Activated CD4-positive, alpha-beta memory T cell treated with anti-CD3 and anti-CD28 coated beads, Interleukin-2, amount 10 ng/mL, durations not matched to agents 7 days and 5 days (primary cell): ENCODE results near the gene PDE4A. TPM values are rescaled to one million over a fixed set of nuclear protein-coding genes. Genes with fewer than 3 reads are reported as not detected.

Experiments used
- CTCF ChIA-PET: fragments of 350-600 bp; sonication (Branson Sonifier 250); formaldehyde crosslinking; loops from one replicate; lab custom pipeline; 2021; ENCODE audit warnings: antibody characterized with exemption, inconsistent platforms; lab: Charles Lee
- POLR2A ChIA-PET: fragments of 350-600 bp; sonication (Branson Sonifier 250); formaldehyde crosslinking; loops from one replicate; lab custom pipeline; 2021; ENCODE audit warnings: antibody characterized with exemption; lab: Charles Lee
- DNase-seq: peaks from one replicate; pipeline ENCODE4 v3.0.0-alpha.2; 2020
- H3K27ac Mint-ChIP-seq: one replicate; pipeline ENCODE4 v1.8.0; 2021; ENCODE audit warnings: mild to moderate bottlenecking, mixed read lengths
- H3K27me3 Mint-ChIP-seq: one replicate; pipeline ENCODE4 v1.8.0; 2021; ENCODE audit warnings: mixed read lengths
- H3K36me3 Mint-ChIP-seq: one replicate; pipeline ENCODE4 v1.8.0; 2021; ENCODE audit warnings: low read depth, mixed read lengths
- H3K4me1 Mint-ChIP-seq: one replicate; pipeline ENCODE4 v1.8.0; 2021; ENCODE audit warnings: mixed read lengths
- H3K4me3 Mint-ChIP-seq: one replicate; pipeline ENCODE4 v1.8.0; 2021; ENCODE audit warnings: mild to moderate bottlenecking, mixed read lengths
- H3K9me3 Mint-ChIP-seq: one replicate; pipeline ENCODE4 v1.8.0; 2021; ENCODE audit warnings: mixed read lengths
- total RNA-seq, 2 experiments: library from RNA; stranded (reverse); gene quantifications; one replicate each; pipeline ENCODE4 v1.2.3, GENCODE V29; 2021

Gene PDE4A
- total RNA-seq, 2 experiments from 2014 or later, result 56.2 to 58.1 TPM

DNA sequence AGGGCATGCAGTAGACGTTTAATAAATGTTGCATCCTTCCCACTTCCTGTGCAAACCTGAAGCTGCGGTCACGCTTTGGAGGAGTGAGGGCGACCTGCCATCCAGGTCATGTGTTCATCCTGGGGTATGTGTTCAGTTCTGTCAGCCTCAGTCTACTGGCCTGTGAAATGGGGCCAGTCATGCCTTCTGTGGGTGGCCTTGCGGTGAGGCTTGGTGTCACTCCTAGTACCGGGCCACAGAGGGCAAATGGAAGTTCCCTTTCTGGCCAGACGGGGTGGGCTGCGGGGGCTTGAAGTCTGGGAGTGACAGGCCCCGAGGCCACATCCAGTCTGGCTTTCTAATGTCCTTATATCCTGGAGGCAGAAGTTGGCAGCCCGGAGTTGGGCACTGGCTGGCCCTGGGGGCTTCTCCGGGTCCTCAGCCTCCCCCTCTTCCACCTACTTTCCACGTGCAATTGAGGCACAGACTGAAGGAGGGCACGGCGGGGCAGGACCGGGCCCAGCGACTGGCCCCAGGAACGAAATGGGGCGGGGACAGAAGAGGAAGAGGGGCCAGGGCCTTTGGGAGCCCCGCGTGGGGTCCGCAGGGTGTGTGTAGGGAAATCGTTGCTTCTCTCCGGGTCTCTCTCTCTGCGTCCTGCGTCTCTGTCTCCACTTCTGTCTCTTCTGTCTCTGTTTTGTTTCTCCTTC lies 11.1 kb downstream of the PDE4A start:
- POLR2A ChIA-PET, result interaction anchor here (0.9 to 27.4 kb wide), 4 partner anchors 8 to 135 kb away, joined by 3 to 780 read pairs (median 3); partner anchors contain the start of genes CDC37, PDE4A and TYK2
- H3K4me1 Mint-ChIP-seq, result peaks cover 78% of the 10 kb centered on the region

DNA sequence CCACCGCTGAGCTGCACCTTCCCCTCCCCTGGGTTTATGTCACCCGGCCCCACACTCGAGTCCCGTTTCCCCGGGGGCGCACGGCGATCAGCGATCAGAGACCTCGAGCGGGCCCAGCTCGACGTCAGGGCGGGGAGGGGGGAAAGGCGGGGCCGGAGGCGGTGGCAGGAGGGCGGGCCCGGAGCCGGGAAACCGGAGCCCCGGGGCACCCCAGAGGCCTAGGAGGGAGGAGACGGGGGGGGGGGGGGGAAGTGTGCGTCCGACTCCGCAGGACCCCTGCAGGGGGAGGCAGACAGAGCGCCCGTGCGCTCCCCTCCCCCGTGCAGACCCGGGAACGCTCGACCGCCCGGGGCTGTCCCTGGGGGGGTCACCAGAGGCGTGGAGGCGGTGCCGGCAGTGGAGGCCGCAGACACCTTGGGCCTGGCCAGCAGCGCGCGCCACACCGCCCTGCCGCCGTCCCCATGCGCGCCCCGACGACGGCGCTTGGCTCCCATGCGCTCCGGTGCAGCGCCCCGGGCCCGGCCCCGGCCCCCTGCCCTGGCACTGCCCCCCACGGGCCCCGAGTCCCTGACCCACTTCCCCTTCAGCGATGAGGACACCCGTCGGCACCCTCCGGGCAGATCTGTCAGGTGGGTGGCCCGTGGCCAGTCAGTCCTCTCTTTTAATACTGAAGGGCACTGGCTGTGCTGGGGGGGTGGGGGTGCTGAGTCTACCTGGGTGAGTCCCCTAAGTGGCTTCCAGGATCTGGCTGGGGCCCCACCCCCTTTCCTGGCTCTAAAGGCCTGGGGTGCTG lies 11.8 kb downstream of the PDE4A start:
- ChIA-PET CTCF (interaction anchor here (1.0 to 22.3 kb wide), 2 partner anchors 11 to 23 kb away, joined by 3 to 707 read pairs; partner anchors contain the start of gene CDC37), POLR2A (interaction anchor here (0.9 to 27.4 kb wide), 4 partner anchors 9 to 136 kb away, joined by 3 to 780 read pairs (median 3); partner anchors contain the start of genes CDC37, PDE4A and TYK2)

More for the DNA sequence above, 11.1 kb downstream of the PDE4A start:
- Mint-ChIP-seq H3K27ac (peak overlapping the region; percentile 73), H3K36me3 (peaks cover 40% of the 10 kb centered on the region), H3K4me3 (peak overlapping the region; percentile 67), H3K27me3 (peaks cover 17% of the 10 kb centered on the region), H3K9me3 (no peaks in the 10 kb centered on the region)
- peak; percentile 69 for DNase-seq
- CTCF ChIA-PET, result interaction anchor here (1.0 to 22.3 kb wide), 3 partner anchors 10 to 23 kb away, joined by 3 to 707 read pairs (median 8); partner anchors contain the start of genes CDC37 and PDE4A

DNA sequence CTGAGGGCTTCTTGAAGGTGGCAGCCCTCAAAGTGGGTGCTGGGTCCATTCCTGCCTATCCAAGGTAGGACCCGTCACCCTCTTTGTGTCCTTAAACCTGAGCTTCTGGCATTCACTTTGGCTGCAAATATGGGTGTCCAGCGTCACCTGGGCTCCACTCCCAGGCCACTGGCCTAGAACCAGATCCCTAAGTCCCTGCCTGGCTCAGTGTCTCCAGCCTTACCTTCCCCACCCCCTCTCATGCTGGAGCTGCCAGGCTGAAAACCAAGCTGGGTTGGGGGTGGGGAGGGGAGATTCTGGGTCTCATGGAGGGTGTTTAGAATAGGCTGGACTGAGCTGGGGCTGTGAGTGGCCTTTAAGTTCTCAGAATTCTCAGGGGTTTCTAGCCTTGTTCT lies 12.4 kb downstream of the PDE4A start:
- Mint-ChIP-seq H3K27ac (no peak overlapping the region), H3K4me3 (peak overlapping the region; percentile 51), H3K9me3 (no peaks in the 10 kb centered on the region), H3K4me1 (peaks cover 70% of the 10 kb centered on the region), H3K36me3 (peaks cover 36% of the 10 kb centered on the region), H3K27me3 (peaks cover 17% of the 10 kb centered on the region)
- ChIA-PET POLR2A (interaction anchor here (1.1 to 27.4 kb wide), 2 partner anchors 23 to 137 kb away, joined by 3 to 780 read pairs; partner anchors contain the start of genes CDC37 and PDE4A), CTCF (interaction anchor here (22.3 kb wide), 1 partner anchor 24 kb away, joined by 707 read pairs; the partner anchor contains the start of gene CDC37)
- DNase-seq, result no peak

More for the DNA sequence above, 11.8 kb downstream of the PDE4A start:
- H3K27ac Mint-ChIP-seq, result peak overlapping the region; percentile 73
- H3K27me3 Mint-ChIP-seq, result peaks cover 17% of the 10 kb centered on the region
- peaks cover 38% of the 10 kb centered on the region for H3K36me3 Mint-ChIP-seq
- H3K4me3 Mint-ChIP-seq, result peak overlapping the region; percentile 67
- DNase-seq, result peak; percentile 69
- no peaks in the 10 kb centered on the region for H3K9me3 Mint-ChIP-seq
- H3K4me1 Mint-ChIP-seq, result peaks cover 74% of the 10 kb centered on the region

DNA sequence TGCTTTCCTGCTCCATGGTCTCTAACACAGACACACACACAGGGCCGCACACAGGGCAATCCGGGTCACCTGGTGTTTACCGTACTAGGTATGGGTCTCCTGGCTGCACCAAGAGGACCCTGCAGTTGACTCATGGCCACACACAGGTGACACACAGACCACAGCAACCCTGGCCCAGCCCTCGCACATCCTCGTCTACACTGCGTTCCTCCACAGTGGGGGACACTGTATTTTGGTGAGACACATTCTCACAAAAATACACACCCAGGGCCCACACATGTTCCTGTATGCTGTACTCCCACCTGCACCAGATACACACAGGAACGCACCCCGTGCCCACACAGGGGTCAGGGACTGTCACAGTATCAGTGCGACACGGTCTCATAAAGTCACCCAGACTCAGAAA lies 12.8 kb downstream of the PDE4A start:
- POLR2A ChIA-PET, result interaction anchor here (27.4 kb wide), 1 partner anchor 23 kb away, joined by 780 read pairs; the partner anchor contains the start of genes CDC37 and PDE4A
- H3K9me3 Mint-ChIP-seq, result no peaks in the 10 kb centered on the region
- H3K4me1 Mint-ChIP-seq, result peaks cover 66% of the 10 kb centered on the region
- peak overlapping the region; percentile 9 for H3K4me3 Mint-ChIP-seq
- DNase-seq, result no peak
- peaks cover 33% of the 10 kb centered on the region for H3K36me3 Mint-ChIP-seq
- CTCF ChIA-PET, result interaction anchor here (22.3 kb wide), 1 partner anchor 24 kb away, joined by 707 read pairs; the partner anchor contains the start of gene CDC37
- peak overlapping the region; percentile 19 for H3K27ac Mint-ChIP-seq
- peaks cover 17% of the 10 kb centered on the region for H3K27me3 Mint-ChIP-seq

DNA sequence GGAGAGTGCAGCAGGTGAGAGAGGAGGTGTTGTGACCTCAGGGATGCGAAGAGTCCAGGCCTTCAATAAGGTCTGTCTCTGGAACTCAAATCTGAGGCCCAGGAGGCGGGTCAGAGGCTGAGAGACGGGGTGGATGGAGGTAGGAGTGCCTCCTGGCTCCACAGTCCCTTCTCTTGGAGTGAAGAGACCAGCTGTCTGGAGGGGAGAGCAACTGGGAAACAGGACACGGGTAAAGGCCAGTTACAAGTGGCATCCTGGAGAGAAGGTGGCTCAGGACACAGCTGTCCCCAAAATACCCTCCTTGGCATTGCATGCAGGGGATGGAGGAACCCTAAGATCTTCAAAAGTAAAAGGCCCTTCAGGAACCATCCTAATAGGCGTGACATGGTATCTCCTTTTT lies 19.2 kb downstream of the PDE4A start:
- H3K27me3 Mint-ChIP-seq, result no peaks in the 10 kb centered on the region
- ChIA-PET CTCF (interaction anchor here (1.2 kb wide), 2 partner anchors 34 to 36 kb away, joined by 3 to 4 read pairs; partner anchors contain the start of gene CDC37), POLR2A (no interaction called here)
- H3K36me3 Mint-ChIP-seq, result no peaks in the 10 kb centered on the region
- DNase-seq, result no peak
- peaks cover 21% of the 10 kb centered on the region for H3K4me1 Mint-ChIP-seq
- no peak overlapping the region for H3K4me3 Mint-ChIP-seq
- H3K27ac Mint-ChIP-seq, result no peak overlapping the region
- H3K9me3 Mint-ChIP-seq, result no peaks in the 10 kb centered on the region

DNA sequence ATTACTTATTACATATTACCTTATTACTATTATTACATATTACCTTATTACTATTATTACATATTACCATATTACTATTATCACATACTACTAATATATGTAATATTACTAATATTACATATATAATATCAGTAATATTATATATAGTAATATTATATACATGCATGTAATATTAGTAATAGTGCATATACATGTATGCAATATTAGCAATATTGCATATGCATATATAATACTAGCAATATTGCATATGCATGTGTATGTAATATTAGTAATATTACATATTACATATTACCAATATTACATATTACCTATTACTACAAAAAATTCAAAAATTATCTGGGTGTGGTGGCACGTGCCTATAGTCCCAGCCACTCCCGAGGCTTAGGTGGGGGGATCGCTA lies 22.4 kb downstream of the PDE4A start:
- Mint-ChIP-seq H3K4me3 (no peak overlapping the region), H3K36me3 (peaks cover 11% of the 10 kb centered on the region), H3K27me3 (no peaks in the 10 kb centered on the region), H3K27ac (no peak overlapping the region), H3K9me3 (no peaks in the 10 kb centered on the region), H3K4me1 (peaks cover 5% of the 10 kb centered on the region)
- POLR2A ChIA-PET, result interaction anchor here (1.0 to 1.1 kb wide), 2 partner anchors 13 to 14 kb away, joined by 3 read pairs; no protein-coding TSS in a partner anchor
- CTCF ChIA-PET, result interaction anchor here (0.8 kb wide), 1 partner anchor 54 kb away, joined by 3 read pairs; no protein-coding TSS in a partner anchor
- DNase-seq, result no peak

DNA sequence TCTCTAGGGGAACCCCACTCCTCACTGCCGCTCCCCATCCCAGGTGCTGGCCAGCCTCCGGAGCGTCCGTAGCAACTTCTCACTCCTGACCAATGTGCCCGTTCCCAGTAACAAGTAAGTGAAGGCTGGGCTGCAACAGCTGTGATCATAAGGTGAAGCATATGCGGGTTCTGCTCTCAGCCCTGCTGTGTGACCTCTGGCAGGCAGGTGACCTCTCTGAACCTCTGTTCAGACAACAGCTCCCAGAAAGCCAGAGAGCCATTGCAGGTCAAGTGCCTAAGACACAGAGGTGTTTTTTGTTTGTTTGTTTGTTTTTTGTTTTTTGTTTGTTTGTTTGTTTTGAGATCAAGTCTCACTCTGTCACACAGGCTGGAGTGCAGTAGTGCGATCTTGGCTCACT lies 28.7 kb downstream of the PDE4A start:
- ChIA-PET POLR2A (no interaction called here), CTCF (interaction anchor here (0.6 kb wide), 1 partner anchor 27 kb away, joined by 4 read pairs; no protein-coding TSS in a partner anchor)
- Mint-ChIP-seq H3K4me3 (no peak overlapping the region), H3K27ac (no peak overlapping the region), H3K36me3 (peaks cover 42% of the 10 kb centered on the region), H3K4me1 (peaks cover 20% of the 10 kb centered on the region), H3K9me3 (no peaks in the 10 kb centered on the region), H3K27me3 (no peaks in the 10 kb centered on the region)
- no peak for DNase-seq

DNA sequence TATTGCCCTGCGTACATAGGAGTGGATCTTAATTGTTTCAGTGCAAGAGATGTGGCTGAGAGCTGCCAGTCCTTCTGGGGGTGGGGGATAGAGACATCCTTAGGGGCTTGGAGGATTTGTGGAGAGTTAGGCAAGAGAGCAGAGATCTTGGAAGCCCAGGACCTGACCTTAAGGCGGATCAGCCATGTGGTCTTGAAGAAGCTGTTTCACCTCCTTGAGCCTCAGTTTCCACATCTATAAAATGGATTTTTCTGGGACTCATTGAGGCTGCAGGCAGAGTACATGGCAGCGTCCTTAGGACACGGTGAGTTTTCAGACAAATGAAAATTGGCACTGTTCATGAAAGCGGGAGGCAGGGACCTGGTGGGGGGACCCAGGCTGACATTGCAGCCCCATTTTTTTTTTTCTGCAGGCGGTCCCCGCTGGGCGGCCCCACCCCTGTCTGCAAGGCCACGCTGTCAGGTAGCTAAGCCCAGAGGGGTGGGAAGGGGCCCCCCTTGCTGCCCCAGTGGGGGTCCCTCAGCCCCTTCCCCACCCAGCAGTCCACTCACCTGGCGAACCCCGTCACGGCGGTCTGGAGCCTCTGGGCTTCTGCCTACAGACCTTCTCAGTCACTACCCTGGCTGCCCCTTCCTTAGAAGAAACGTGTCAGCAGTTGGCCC lies 30.0 kb downstream of the PDE4A start:
- POLR2A ChIA-PET, result interaction anchor here (1.4 kb wide), 1 partner anchor 30 kb away, joined by 3 read pairs; the partner anchor contains the start of gene PDE4A
- CTCF ChIA-PET, result interaction anchor here (1.1 kb wide), 1 partner anchor 14 kb away, joined by 3 read pairs; no protein-coding TSS in a partner anchor
- no peaks in the 10 kb centered on the region for H3K27me3 Mint-ChIP-seq
- H3K4me3 Mint-ChIP-seq, result no peak overlapping the region
- peaks cover 20% of the 10 kb centered on the region for H3K4me1 Mint-ChIP-seq
- no peak for DNase-seq
- H3K36me3 Mint-ChIP-seq, result peaks cover 37% of the 10 kb centered on the region
- no peaks in the 10 kb centered on the region for H3K9me3 Mint-ChIP-seq
- no peak overlapping the region for H3K27ac Mint-ChIP-seq

DNA sequence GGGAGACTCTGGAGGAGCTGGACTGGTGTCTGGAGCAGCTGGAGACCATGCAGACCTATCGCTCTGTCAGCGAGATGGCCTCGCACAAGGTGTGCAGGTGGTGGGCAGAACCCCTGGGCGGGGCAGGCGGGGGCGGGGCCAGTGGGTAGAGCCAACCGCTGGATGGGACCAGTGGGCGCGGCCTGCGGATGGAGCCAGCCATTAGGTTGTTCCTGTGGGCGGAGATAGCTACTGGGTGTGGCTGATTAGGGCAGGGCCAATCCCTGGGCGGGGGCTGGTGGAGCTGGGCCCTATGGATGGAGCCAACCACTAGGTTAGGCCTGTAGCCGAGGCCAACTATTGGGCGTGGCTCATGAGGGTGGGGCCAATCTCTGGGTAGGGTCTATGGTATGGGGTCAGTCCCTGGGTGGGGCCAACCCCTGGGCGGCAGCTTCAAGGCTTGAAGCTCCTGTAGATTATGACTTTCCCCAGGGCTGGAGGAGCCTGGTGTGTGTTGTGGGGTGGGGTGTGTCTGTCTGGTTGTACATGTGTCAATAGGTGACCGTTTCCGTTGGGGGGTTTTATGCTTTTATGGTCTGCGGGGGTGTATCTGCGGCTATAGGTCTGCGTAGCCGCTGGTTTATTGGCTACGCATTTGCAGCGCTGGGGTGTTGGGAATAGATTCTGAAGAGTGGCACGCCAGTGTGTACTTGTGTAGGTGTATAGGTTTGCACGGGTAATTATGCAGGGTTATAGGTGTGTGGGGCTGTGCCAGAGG lies 30.7 kb downstream of the PDE4A start:
- no peak overlapping the region for H3K4me3 Mint-ChIP-seq
- no peak overlapping the region for H3K27ac Mint-ChIP-seq
- H3K27me3 Mint-ChIP-seq, result no peaks in the 10 kb centered on the region
- H3K36me3 Mint-ChIP-seq, result peaks cover 41% of the 10 kb centered on the region
- no peak for DNase-seq
- no peaks in the 10 kb centered on the region for H3K9me3 Mint-ChIP-seq
- ChIA-PET POLR2A (interaction anchor here (1.4 kb wide), 1 partner anchor 31 kb away, joined by 3 read pairs; the partner anchor contains the start of gene PDE4A), CTCF (interaction anchor here (0.6 to 1.1 kb wide), 3 partner anchors 15 to 419 kb away, joined by 3 read pairs; no protein-coding TSS in a partner anchor)
- peaks cover 20% of the 10 kb centered on the region for H3K4me1 Mint-ChIP-seq

DNA sequence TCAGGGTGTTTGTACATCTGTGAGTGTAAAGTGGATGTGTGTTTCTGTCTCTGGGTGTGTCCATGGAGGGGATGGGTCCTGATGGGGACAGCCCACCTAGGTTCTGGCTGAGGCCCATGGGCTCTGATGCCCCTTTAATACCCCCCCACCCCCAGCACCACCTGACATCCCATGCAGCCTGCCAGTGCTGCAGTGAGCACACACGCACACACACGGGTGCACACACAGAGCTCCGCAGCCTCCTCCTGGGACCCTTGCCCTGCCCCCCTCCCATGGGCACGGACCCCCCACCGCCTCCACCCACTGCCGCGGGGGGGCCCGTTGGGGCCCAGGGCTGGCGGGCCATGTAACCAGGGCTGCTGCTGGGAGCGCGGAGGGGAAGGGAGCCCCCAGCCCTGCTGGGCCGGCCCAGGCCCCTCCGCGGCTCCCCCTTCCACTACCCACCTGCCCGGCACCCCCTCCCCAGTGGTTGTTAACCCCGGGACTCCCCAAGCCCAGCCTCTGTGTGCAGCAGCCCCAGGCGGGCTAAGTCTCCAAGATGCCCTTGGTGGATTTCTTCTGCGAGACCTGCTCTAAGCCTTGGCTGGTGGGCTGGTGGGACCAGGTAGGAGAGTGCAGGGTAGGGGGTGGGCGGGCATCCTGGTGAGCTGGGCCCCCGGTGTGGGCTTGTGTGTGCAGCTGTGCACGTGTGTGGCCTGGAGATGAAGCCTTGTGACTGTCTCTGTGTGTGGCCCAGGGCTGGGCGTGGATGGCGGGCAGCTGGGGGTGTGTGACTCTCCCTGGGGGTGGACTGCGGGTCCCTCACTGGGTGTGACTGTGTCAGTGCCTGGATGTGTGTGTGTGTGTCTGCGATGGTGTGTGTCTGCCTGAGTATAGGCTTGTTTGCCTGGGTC lies 32.6 kb downstream of the PDE4A start:
- Mint-ChIP-seq H3K9me3 (no peaks in the 10 kb centered on the region), H3K36me3 (peaks cover 37% of the 10 kb centered on the region), H3K27me3 (no peaks in the 10 kb centered on the region), H3K4me3 (no peak overlapping the region), H3K4me1 (peaks cover 15% of the 10 kb centered on the region), H3K27ac (no peak overlapping the region)
- DNase-seq, result no peak
- ChIA-PET POLR2A (interaction anchor here (1.0 kb wide), 1 partner anchor 25 kb away, joined by 3 read pairs; no protein-coding TSS in a partner anchor), CTCF (no interaction called here)
